ENCODE measurements around the gene RTCA. TPM values are rescaled to one million over a fixed set of nuclear protein-coding genes. Genes with fewer than 3 reads are reported as not detected.

Gene RTCA
- total RNA-seq: 44.3 and 64.0 TPM in 2 replicates

DNA sequence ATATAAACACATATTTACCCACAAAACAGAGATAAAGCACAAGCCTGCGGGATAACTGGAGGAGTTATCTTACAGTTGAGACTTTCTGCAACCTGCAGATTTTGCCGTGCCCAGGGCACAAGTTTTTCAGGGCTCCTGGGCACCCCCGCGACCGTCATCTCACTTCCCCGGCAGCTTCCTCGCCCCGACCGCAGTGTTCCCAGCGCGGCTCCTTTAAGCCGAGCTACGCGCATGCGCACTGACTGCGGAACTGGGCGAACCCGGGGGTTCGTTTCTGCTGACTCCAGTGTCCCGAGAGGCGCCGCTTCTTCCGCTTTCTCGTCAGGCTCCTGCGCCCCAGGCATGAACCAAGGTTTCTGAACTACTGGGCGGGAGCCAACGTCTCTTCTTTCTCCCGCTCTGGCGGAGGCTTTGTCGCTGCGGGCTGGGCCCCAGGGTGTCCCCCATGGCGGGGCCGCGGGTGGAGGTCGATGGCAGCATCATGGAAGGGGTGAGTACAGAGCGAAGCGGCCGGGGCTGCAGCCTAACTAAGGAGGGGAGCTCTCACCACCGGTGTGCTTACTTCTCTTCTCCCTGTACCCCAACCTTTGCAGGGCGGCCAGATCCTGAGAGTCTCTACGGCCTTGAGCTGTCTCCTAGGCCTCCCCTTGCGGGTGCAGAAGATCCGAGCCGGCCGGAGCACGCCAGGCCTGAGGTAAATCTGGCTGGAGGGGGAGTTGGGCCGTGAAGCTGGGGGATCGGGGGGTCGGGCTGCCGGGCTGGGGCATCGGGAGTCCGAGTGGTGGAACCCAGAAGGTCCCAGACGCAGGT is at the start of gene RTCA:
TSS of gene RTCA (plus strand) at position 286 of the 810 bp plus-strand sequence. CDS start at position 446, 160 bp downstream.
- FAIRE-seq (peak; percentile 43), DNase-seq (ENCODE audit: low read depth) (peak; percentile 88)
- TF ChIP-seq, protein P1, sequence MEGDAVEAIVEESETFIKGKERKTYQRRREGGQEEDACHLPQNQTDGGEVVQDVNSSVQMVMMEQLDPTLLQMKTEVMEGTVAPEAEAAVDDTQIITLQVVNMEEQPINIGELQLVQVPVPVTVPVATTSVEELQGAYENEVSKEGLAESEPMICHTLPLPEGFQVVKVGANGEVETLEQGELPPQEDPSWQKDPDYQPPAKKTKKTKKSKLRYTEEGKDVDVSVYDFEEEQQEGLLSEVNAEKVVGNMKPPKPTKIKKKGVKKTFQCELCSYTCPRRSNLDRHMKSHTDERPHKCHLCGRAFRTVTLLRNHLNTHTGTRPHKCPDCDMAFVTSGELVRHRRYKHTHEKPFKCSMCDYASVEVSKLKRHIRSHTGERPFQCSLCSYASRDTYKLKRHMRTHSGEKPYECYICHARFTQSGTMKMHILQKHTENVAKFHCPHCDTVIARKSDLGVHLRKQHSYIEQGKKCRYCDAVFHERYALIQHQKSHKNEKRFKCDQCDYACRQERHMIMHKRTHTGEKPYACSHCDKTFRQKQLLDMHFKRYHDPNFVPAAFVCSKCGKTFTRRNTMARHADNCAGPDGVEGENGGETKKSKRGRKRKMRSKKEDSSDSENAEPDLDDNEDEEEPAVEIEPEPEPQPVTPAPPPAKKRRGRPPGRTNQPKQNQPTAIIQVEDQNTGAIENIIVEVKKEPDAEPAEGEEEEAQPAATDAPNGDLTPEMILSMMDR (IDR thresholded peaks at IDR 0.05; ENCODE audit: insufficient read depth, low read length, severe bottlenecking): no peak
- Histone ChIP-seq H3K27me3 (ENCODE audit: control insufficient read depth, insufficient read depth, low read length) (no peaks in the 10 kb centered on the region), H3K4me3 (ENCODE audit: low read depth, low read length) (peak within 1 kb of the TSS; percentile 98), H3K36me3 (ENCODE audit: control insufficient read depth, insufficient read depth, low read length) (peaks cover 6% of the 10 kb centered on the region)

DNA sequence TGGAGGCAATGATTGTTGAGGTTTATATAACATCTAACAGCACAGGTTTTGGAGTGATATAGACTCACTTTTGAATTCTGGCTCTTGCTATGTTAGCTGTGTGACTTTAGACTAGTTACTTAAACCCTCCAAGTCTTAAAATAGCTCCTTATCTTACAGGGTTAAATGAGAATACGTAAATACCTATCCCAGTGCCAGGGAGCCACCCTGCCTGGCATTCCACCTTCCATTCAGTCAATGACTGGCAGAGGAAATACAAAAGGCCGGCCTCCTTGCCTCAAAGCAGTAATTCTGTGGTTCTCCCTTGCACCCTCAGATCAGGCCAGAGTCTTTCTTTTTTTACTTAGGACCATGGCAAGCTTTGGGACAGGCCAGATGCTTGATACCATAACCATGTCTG is 48.2 kb upstream of the RTCA start:
- no peak for FAIRE-seq
- H3K27me3 ChIP-seq (ENCODE audit: control insufficient read depth, insufficient read depth, low read length): no peaks in the 10 kb centered on the region

DNA sequence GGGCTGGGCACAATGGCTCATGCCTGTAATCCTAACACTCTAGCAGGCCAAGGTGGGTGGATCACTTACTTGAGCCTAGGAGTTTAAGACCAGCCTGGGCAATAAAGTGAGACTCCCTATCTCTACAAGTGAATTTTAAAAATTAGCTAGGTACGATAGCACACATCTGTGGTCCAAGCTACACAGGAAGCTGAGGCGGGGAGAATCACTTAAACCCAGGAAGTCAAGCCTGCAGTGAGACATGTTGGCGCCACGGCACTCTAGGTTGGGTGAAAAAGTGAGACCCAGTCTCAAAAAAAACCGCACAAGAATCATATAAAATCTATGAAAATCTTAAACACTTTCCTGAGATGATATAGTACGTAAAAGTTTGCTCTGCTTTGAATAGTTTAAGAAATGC is 46.6 kb upstream of the RTCA start:
- DNase-seq (ENCODE audit: low read depth) (no peak), FAIRE-seq (no peak)
- H3K27me3 ChIP-seq (ENCODE audit: control insufficient read depth, insufficient read depth, low read length): no peaks in the 10 kb centered on the region
- H3K4me3 ChIP-seq (ENCODE audit: low read depth, low read length): no peak overlapping the region
- H3K36me3 ChIP-seq (ENCODE audit: control insufficient read depth, insufficient read depth, low read length): peaks cover 5% of the 10 kb centered on the region
- TF ChIP-seq, protein P1 (IDR thresholded peaks at IDR 0.05; ENCODE audit: insufficient read depth, low read length, severe bottlenecking): no peak

More for the DNA sequence above, 48.2 kb upstream of the RTCA start:
- TF ChIP-seq, protein P1 (IDR thresholded peaks at IDR 0.05; ENCODE audit: insufficient read depth, low read length, severe bottlenecking): no peak
- no peak for DNase-seq (ENCODE audit: low read depth)
- Histone ChIP-seq H3K4me3 (ENCODE audit: low read depth, low read length) (no peak overlapping the region), H3K36me3 (ENCODE audit: control insufficient read depth, insufficient read depth, low read length) (peaks cover 7% of the 10 kb centered on the region)

DNA sequence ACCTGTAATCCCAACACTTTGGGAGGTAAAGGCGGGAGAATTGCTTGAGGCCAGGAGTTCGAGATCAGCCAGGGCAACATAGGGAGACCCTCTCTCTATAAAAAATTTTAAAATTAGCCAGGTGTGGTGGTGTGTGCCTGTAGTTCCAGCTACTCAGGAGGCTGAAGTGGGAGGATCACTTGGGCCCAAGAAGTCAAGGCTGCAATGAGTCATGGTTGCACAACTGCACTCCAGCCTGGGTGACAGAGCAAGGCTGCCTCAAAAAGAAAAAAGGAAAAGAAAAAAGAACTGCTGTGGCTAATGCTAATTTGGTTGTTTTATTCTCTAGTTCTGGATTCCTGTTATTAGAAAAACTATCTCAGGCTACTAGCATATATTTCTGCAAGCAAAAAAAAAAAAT is 46.1 kb upstream of the RTCA start:
- no peak overlapping the region for H3K4me3 ChIP-seq (ENCODE audit: low read depth, low read length)
- H3K36me3 ChIP-seq (ENCODE audit: control insufficient read depth, insufficient read depth, low read length): peaks cover 5% of the 10 kb centered on the region
- peak; percentile 34 for DNase-seq (ENCODE audit: low read depth)
- no peak for FAIRE-seq
- TF ChIP-seq, protein P1 (IDR thresholded peaks at IDR 0.05; ENCODE audit: insufficient read depth, low read length, severe bottlenecking): no peak
- no peaks in the 10 kb centered on the region for H3K27me3 ChIP-seq (ENCODE audit: control insufficient read depth, insufficient read depth, low read length)

DNA sequence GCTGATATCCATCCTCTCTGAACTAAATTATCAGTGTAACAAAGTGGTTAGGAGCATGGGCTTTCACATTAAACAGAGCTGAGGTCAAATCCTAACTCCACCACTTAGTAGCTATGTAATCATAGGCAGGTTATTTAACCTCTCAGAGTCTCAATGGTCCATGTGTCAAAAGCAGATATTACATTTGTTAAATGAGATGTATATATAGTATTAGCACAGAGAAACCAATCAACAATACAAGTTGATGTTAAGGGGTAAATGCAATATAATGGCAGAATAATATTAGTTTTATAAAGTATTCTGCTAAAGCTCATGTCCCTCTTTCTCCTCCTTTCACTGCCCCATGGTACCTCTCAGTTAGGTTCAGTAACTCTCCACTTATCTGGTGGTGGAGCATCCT is 43.6 kb upstream of the RTCA start:
- TF ChIP-seq, protein P1 (IDR thresholded peaks at IDR 0.05; ENCODE audit: insufficient read depth, low read length, severe bottlenecking): no peak
- FAIRE-seq (no peak), DNase-seq (ENCODE audit: low read depth) (no peak)
- no peaks in the 10 kb centered on the region for H3K27me3 ChIP-seq (ENCODE audit: control insufficient read depth, insufficient read depth, low read length)
- no peak overlapping the region for H3K4me3 ChIP-seq (ENCODE audit: low read depth, low read length)
- H3K36me3 ChIP-seq (ENCODE audit: control insufficient read depth, insufficient read depth, low read length): peaks cover 6% of the 10 kb centered on the region

Measured in bronchial epithelial cell (primary cell).